Measurements from ENCODE around the gene HTD2.
"Not testable (repeated sequence)": the region's sequence is repeated elsewhere in the genome, so short reads cannot be mapped to it uniquely, and the experiment has no call there.

Gene HTD2

GRCh38 chr3:58274027-58274614 is 32.2 kb upstream of the HTD2 start:
- no peak for TF ChIP-seq CTCF (IDR thresholded peaks at IDR 0.05; ENCODE audit: control extremely low read depth, extremely low read depth, low read depth, missing control alignments)
- DNase-seq (ENCODE audit: extremely low spot score): no peak
- CTCF ChIA-PET: interaction anchor here (1.6 to 2.6 kb wide), 2 partner anchors 86 to 97 kb away, joined by 6 to 9 read pairs; no protein-coding TSS in a partner anchor
- POLR2A ChIA-PET: no interaction called here

GRCh38 chr3:58281069-58281468 is 25.3 kb upstream of the HTD2 start:
- ChIA-PET POLR2A (no interaction called here), CTCF (interaction anchor here (1.2 to 1.5 kb wide), 5 partner anchors 10 to 104 kb away, joined by 3 to 7 read pairs (median 3); no protein-coding TSS in a partner anchor)
- no peak for TF ChIP-seq CTCF (IDR thresholded peaks at IDR 0.05; ENCODE audit: control extremely low read depth, extremely low read depth, low read depth, missing control alignments)
- no peak for DNase-seq (ENCODE audit: extremely low spot score)

- POLR2A ChIA-PET: no interaction called here
- TF ChIP-seq CTCF (IDR thresholded peaks at IDR 0.05; ENCODE audit: control extremely low read depth, extremely low read depth, low read depth, missing control alignments): no peak
- CTCF ChIA-PET: interaction anchor here (1.1 to 3.8 kb wide), 4 partner anchors 11 to 97 kb away, joined by 3 to 17 read pairs (median 4); partner anchors contain the start of genes HTD2 and RPP14
- DNase-seq (ENCODE audit: extremely low spot score): no peak
Observed at GRCh38 chr3:58285334-58285733, 21.0 kb upstream of the HTD2 start.

- POLR2A ChIA-PET: no interaction called here
- CTCF ChIA-PET: interaction anchor here (0.7 to 3.8 kb wide), 2 partner anchors 9 to 13 kb away, joined by 3 to 17 read pairs; no protein-coding TSS in a partner anchor
- no peak for TF ChIP-seq CTCF (IDR thresholded peaks at IDR 0.05; ENCODE audit: control extremely low read depth, extremely low read depth, low read depth, missing control alignments)
- DNase-seq (ENCODE audit: extremely low spot score): no peak
Observed at GRCh38 chr3:58287354-58287753, 19.0 kb upstream of the HTD2 start.

- POLR2A ChIA-PET: no interaction called here
- CTCF ChIA-PET: interaction anchor here (0.7 to 3.8 kb wide), 2 partner anchors 8 to 12 kb away, joined by 3 to 17 read pairs; no protein-coding TSS in a partner anchor
- no peak for TF ChIP-seq CTCF (IDR thresholded peaks at IDR 0.05; ENCODE audit: control extremely low read depth, extremely low read depth, low read depth, missing control alignments)
- no peak for DNase-seq (ENCODE audit: extremely low spot score)
Observed at GRCh38 chr3:58288011-58288728, 18.1 kb upstream of the HTD2 start.

GRCh38 chr3:58288964-58289613 is 17.2 kb upstream of the HTD2 start:
- CTCF ChIA-PET; DNase-seq (ENCODE audit: extremely low spot score); POLR2A ChIA-PET: not testable (repeated sequence)

- POLR2A ChIA-PET; DNase-seq (ENCODE audit: extremely low spot score): not testable (repeated sequence)
- CTCF ChIA-PET: interaction anchor here (19.6 kb wide), 1 partner anchor 107 kb away, joined by 560 read pairs; no protein-coding TSS in a partner anchor
Observed at GRCh38 chr3:58290446-58290845, 15.9 kb upstream of the HTD2 start.
